CD4-positive, alpha-beta memory T cell (primary cell): ENCODE data around the gene TROAP. TPM values are rescaled to one million over a fixed set of nuclear protein-coding genes. Genes with fewer than 3 reads are reported as not detected.

Source experiments
- CTCF ChIA-PET: fragments of 350-600 bp; sonication (Branson Sonifier 250); formaldehyde crosslinking; loops from one replicate; lab custom pipeline; 2021; ENCODE audit warnings: inconsistent platforms; ENCODE audit not compliant: partially characterized antibody; lab: Charles Lee
- POLR2A ChIA-PET: fragments of 350-600 bp; sonication (Branson Sonifier 250); formaldehyde crosslinking; loops from one replicate; lab custom pipeline; 2021; ENCODE audit not compliant: partially characterized antibody; lab: Charles Lee
- DNase-seq, 5 donors: peaks; one replicate each; pipeline versions ENCODE4 v3.0.0 to v3.0.0-alpha.2; 2020 to 2022; ENCODE audit warnings: mixed read lengths in 1 of 5
- H3K27ac ChIP-seq: one replicate; pipeline ENCODE4 v1.7.0; 2013; ENCODE audit warnings: low read depth, low read length
- H3K27me3 ChIP-seq: 2 replicates; pipeline ENCODE4 v1.7.0; 2013; ENCODE audit warnings: mild to moderate bottlenecking, low read length, moderate library complexity; ENCODE audit not compliant: insufficient read depth
- H3K36me3 ChIP-seq: 2 replicates; pipeline ENCODE4 v1.7.0; 2013; ENCODE audit warnings: mild to moderate bottlenecking, low read length, moderate library complexity; ENCODE audit not compliant: insufficient read depth
- H3K4me1 ChIP-seq: 2 replicates; pipeline ENCODE4 v1.7.0; 2013; ENCODE audit warnings: mild to moderate bottlenecking, low read length, moderate library complexity; ENCODE audit not compliant: insufficient read depth
- H3K4me3 ChIP-seq, 2 donors: one replicate each; pipeline ENCODE4 v1.7.0; 2013; ENCODE audit warnings: low read length in 2 of 2, mild to moderate bottlenecking in 1 of 2
- H3K9me3 ChIP-seq, 2 donors: one replicate each; pipeline ENCODE4 v1.7.0; 2013; ENCODE audit warnings: low read length in 2 of 2, control low read depth in 1 of 2; ENCODE audit not compliant: control insufficient read depth in 1 of 2
- H3K27ac Mint-ChIP-seq, 7 donors: one replicate each; pipeline ENCODE4 v1.8.0; 2020 to 2021; ENCODE audit warnings: mixed read lengths in 7 of 7, mild to moderate bottlenecking in 6 of 7, inconsistent platforms in 3 of 7, moderate library complexity in 3 of 7
- H3K27me3 Mint-ChIP-seq, 2 donors: one replicate each; pipeline ENCODE4 v1.8.0; 2020 to 2021; ENCODE audit warnings: mixed read lengths in 2 of 2
- H3K36me3 Mint-ChIP-seq, 2 donors: one replicate each; pipeline ENCODE4 v1.8.0; 2020 to 2021; ENCODE audit warnings: mixed read lengths in 2 of 2, inconsistent platforms in 1 of 2, mild to moderate bottlenecking in 1 of 2
- H3K4me1 Mint-ChIP-seq, 4 donors: one replicate each; pipeline ENCODE4 v1.8.0; 2020 to 2021; ENCODE audit warnings: mixed read lengths in 4 of 4, mild to moderate bottlenecking in 1 of 4
- H3K4me3 Mint-ChIP-seq, 8 donors: one replicate each; pipeline ENCODE4 v1.8.0; 2020 to 2021; ENCODE audit warnings: mixed read lengths in 8 of 8, mild to moderate bottlenecking in 7 of 8, moderate library complexity in 6 of 8, inconsistent platforms in 3 of 8
- H3K9me3 Mint-ChIP-seq, 8 donors: one replicate each; pipeline ENCODE4 v1.8.0; 2020 to 2021; ENCODE audit warnings: mixed read lengths in 8 of 8, mild to moderate bottlenecking in 5 of 8, inconsistent platforms in 3 of 8, moderate library complexity in 1 of 8
- intact Hi-C: fragments of 100-400 bp; cut with micrococcal nuclease; formaldehyde crosslinking; loops from one replicate; pipeline ENCODE4 v1.15.1; 2023
- polyA plus RNA-seq, 2 donors: library from polyadenylated mRNA; unstranded; fragments of 300-500 nt; fragmentation: Illumina TruSeq; gene quantifications; one replicate each; pipeline ENCODE4 v1.2.3, GENCODE V29; 2021
- total RNA-seq, 2 experiments: library from RNA; stranded (reverse); gene quantifications; one replicate each; pipeline ENCODE4 v1.2.3, GENCODE V29; 2021

The TROAP gene
- total and polyA plus RNA-seq, 4 experiments from 2014 or later: 0.26 to 0.80 (median 0.63) TPM; not detected in 1

DNA sequence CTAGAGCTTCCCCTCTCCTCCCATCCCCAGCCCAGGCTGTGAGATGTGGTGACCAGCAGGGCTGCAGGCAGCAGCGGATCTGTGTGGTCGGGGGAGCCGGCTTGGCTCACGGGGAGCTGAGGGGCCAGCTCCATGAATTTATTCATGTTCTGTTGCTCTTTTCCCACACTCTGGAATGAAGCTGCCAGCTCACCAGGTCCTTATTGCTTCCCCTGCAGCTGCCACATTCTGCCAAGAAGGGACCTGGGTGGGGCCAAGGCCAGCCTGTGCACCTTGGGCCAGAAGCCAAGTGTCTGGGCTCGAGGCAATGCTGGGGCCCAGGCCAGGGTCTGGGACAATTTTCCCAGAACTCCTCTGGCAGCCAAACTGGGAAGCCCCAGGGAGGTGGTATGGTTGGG, 16.4 kb downstream of the TROAP start:
- peak overlapping the region in 2 of 7 donors; percentile 12 to 45 for H3K27ac Mint-ChIP-seq
- intact Hi-C loops: no loop called here
- H3K27ac ChIP-seq: no peak overlapping the region
- H3K27me3 ChIP-seq: peaks cover 51% of the 10 kb centered on the region
- peaks cover 42% of the 10 kb centered on the region for H3K4me1 ChIP-seq
- no peak for DNase-seq
- no peak overlapping the region for H3K4me3 ChIP-seq
- H3K4me3 Mint-ChIP-seq: no peak overlapping the region
- CTCF ChIA-PET: interaction anchor here (1.0 to 6.1 kb wide), 4 partner anchors 10 to 50 kb away, joined by 3 to 67 read pairs (median 34); partner anchors contain the start of genes DNAJC22, PRPH and TROAP
- H3K4me1 Mint-ChIP-seq: peaks cover 21 to 56% (median 34%) of the 10 kb centered on the region in 4 donors
- no peaks in the 10 kb centered on the region for H3K9me3 ChIP-seq
- H3K36me3 Mint-ChIP-seq: no peaks in the 10 kb centered on the region
- POLR2A ChIA-PET: interaction anchor here (0.7 kb wide), 1 partner anchor 27 kb away, joined by 3 read pairs; no protein-coding TSS in a partner anchor
- no peaks in the 10 kb centered on the region for H3K9me3 Mint-ChIP-seq
- no peaks in the 10 kb centered on the region for H3K36me3 ChIP-seq
- H3K27me3 Mint-ChIP-seq: peaks cover 30 to 59% of the 10 kb centered on the region in 2 donors

DNA sequence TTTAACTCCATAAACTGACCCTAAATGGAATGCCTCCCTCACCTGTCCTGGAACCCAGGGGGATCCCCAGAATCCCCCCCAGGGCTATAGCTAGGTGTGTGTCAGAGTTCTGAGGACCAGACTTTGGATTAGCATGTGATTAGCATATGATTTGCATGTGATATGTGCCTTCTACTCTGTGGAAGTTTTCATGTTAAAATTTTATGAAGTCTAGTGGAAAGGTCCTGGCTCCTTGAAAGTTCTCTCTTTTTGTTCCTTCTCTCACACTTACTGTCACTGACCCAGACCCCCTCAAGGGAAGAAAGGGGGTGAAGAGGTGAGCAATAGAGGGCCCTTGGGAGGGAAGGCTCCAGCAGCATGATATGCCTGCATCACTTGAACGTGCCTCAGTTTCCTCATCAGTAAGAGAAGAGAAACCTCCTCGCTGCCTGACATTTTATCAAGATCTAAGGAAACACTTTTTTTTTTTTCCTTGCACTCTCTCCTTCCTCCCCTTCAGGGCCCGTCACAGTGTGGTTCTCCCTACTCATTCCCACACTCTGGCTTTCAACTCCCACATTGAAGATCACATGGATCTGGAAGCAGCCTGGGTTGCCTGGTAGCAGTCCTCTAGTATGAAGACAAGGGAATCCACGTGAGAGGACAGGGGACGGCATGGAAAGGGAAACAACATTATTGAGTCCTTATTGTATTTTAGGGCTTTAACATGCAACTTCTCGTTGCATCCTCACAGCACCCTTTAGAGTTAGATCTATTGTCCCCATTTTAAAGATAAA, 17.2 kb downstream of the TROAP start:
- H3K9me3 ChIP-seq: no peaks in the 10 kb centered on the region
- H3K36me3 ChIP-seq: no peaks in the 10 kb centered on the region
- Mint-ChIP-seq H3K36me3 (no peaks in the 10 kb centered on the region), H3K9me3 (no peaks in the 10 kb centered on the region), H3K27ac (peak overlapping the region in 1 of 7 donors; percentile 45), H3K4me3 (peak overlapping the region in 2 of 8 donors; percentile 14 to 69), H3K4me1 (peaks cover 18 to 54% (median 35%) of the 10 kb centered on the region in 4 donors), H3K27me3 (peaks cover 22 to 53% of the 10 kb centered on the region in 2 donors)
- intact Hi-C loops: no loop called here
- no peak for DNase-seq
- ChIA-PET CTCF (interaction anchor here (1.0 to 6.1 kb wide), 6 partner anchors 8 to 51 kb away, joined by 3 to 67 read pairs (median 27); partner anchors contain the start of genes DNAJC22 and TROAP), POLR2A (no interaction called here)
- no peak overlapping the region for H3K4me3 ChIP-seq
- peaks cover 43% of the 10 kb centered on the region for H3K27me3 ChIP-seq
- no peak overlapping the region for H3K27ac ChIP-seq
- H3K4me1 ChIP-seq: peaks cover 42% of the 10 kb centered on the region

DNA sequence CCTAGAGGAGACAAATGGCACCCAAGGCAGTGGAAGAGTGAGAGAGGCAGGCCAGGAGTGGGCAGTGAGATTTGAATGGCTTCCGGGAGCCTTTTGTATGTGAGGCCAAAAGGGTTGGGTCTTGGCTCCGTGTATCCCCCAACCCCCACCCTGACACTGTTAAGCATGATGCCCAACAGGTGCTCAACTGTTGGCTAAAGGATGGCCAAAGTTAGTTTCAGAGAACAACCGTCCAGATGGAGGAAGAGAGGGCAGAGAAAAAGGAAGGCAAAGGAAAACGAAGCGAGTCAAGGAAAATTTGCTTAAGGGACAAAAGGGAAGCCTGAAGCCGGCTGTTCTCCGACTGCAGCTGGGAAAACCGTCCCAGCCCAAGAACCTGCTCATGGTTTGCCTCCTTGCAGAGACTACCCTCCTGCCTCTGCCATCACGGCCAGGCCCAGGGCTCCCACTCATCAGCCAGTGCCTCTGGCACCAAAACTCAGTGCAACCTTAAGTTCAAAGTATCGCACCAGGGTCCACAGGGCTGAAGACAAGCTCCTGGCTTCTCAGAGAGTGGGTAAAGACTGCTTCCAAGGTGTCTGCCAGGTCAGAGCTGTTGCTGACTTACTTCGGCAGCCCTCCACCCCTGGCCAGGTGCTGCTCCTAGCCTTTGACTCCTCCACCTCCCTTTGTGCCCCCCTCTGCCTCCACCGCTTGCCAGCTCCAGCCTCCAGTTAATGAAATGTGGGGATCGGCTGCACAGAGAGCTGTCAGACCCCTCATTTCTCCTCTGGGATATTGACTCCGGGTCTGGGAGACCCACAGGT, 18.1 kb downstream of the TROAP start:
- no peak overlapping the region for H3K4me3 ChIP-seq
- intact Hi-C loops: no loop called here
- DNase-seq: no peak
- H3K9me3 ChIP-seq: no peaks in the 10 kb centered on the region
- no peak overlapping the region for H3K27ac ChIP-seq
- peaks cover 50% of the 10 kb centered on the region for H3K4me1 ChIP-seq
- H3K27me3 ChIP-seq: peaks cover 43% of the 10 kb centered on the region
- peaks cover 17 to 59% (median 36%) of the 10 kb centered on the region in 4 donors for H3K4me1 Mint-ChIP-seq
- peak overlapping the region in 6 of 8 donors; percentile 21 to 69 (median 55) for H3K4me3 Mint-ChIP-seq
- no peaks in the 10 kb centered on the region for H3K9me3 Mint-ChIP-seq
- CTCF ChIA-PET: interaction anchor here (1.0 to 4.0 kb wide), 16 partner anchors 9 to 196 kb away, joined by 3 to 46 read pairs (median 9); partner anchors contain the start of genes PRPH and SPATS2
- POLR2A ChIA-PET: interaction anchor here (1.2 to 2.6 kb wide), 5 partner anchors 10 to 76 kb away, joined by 3 to 12 read pairs (median 9); partner anchors contain the start of genes PRPH, TROAP and TUBA1C
- H3K36me3 Mint-ChIP-seq: no peaks in the 10 kb centered on the region
- H3K36me3 ChIP-seq: no peaks in the 10 kb centered on the region
- peak overlapping the region in 1 of 7 donors; percentile 45 for H3K27ac Mint-ChIP-seq
- peaks cover 23 to 52% of the 10 kb centered on the region in 2 donors for H3K27me3 Mint-ChIP-seq

DNA sequence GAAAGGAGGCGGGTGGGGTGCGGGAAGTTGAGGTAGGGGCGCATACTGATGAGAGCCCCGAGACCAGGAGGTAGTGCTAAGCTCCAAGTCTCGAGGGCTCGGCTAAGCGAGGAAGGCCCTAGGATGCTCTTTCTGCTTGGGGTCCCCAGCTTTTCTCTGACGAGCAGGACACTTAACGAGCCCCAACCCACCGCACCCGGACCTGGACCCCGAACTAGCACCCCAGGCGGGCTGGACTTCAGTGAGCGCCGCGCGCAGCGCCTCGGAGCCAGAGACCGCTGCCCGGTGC, 18.7 kb downstream of the TROAP start:
- H3K27ac Mint-ChIP-seq: peak overlapping the region in 1 of 7 donors; percentile 43
- no peaks in the 10 kb centered on the region for H3K36me3 ChIP-seq
- H3K4me1 ChIP-seq: peaks cover 51% of the 10 kb centered on the region
- H3K27me3 Mint-ChIP-seq: peaks cover 23 to 56% of the 10 kb centered on the region in 2 donors
- peak overlapping the region; percentile 25 to 67 (median 40) for H3K4me3 Mint-ChIP-seq
- peaks cover 45% of the 10 kb centered on the region for H3K27me3 ChIP-seq
- POLR2A ChIA-PET: interaction anchor here (1.2 to 2.6 kb wide), 5 partner anchors 10 to 77 kb away, joined by 3 to 12 read pairs (median 9); partner anchors contain the start of genes PRPH, TROAP and TUBA1C
- no peak overlapping the region for H3K27ac ChIP-seq
- no peak for DNase-seq
- H3K36me3 Mint-ChIP-seq: no peaks in the 10 kb centered on the region
- CTCF ChIA-PET: interaction anchor here (0.8 to 4.0 kb wide), 24 partner anchors 9 to 196 kb away, joined by 3 to 46 read pairs (median 6); partner anchors contain the start of genes PRPH and SPATS2
- intact Hi-C loops: loop anchor here (1.0 kb wide), 1 partner anchor 53 kb away; no protein-coding TSS in a partner anchor
- H3K4me3 ChIP-seq: no peak overlapping the region
- no peaks in the 10 kb centered on the region for H3K9me3 Mint-ChIP-seq
- peaks cover 19 to 64% (median 40%) of the 10 kb centered on the region in 4 donors for H3K4me1 Mint-ChIP-seq
- H3K9me3 ChIP-seq: no peaks in the 10 kb centered on the region

DNA sequence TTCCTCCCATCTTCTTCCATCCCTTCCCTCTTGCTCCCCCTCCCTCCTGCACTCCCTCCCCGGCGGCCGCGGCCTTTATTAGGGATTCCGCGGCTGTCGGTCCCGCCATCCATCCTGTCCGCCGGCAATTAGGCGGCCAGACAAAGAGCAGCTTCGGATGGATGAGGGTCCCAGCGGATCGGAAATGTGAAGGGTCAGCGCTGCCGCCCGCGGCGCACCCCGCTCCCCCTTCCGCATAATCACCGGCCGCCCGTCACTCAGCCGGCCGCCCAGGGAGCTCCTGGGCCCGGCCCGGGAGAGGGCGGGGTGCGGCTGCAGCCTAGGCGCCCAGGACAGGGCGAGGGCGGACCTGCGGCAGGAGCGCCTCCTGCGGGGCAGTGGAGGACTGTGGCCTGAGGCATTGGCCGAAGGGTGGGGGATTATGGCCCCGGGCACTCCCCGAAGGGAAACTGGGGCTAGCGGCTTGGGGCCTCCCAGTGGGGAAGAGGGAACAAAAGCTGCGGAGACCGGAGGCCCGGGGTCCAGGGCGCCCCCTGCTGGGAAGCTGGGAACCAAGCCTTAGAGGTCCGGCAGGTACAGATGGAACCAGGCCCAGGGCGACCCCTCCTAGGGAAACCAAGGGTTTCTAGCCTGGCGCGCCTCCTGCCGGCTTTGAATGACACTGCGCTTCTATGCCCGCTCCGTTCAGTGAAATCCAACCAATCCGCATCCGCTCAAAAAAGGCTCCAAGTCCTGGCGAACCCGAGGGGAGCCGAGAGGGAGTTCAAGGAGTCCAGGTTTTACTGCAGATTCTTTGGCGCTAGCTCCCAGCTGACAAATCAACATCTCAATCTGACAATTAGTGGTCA, 19.2 kb downstream of the TROAP start:
- POLR2A ChIA-PET: interaction anchor here (0.7 to 2.6 kb wide), 6 partner anchors 11 to 78 kb away, joined by 3 to 12 read pairs (median 8); partner anchors contain the start of genes PRPH, TROAP and TUBA1C
- H3K36me3 ChIP-seq: no peaks in the 10 kb centered on the region
- Mint-ChIP-seq H3K27ac (peak overlapping the region in 4 of 7 donors; percentile 55 to 79 (median 65)), H3K4me1 (peaks cover 19 to 64% (median 40%) of the 10 kb centered on the region in 4 donors), H3K36me3 (no peaks in the 10 kb centered on the region), H3K4me3 (peak overlapping the region; percentile 49 to 89 (median 78)), H3K9me3 (no peaks in the 10 kb centered on the region), H3K27me3 (peaks cover 25 to 56% of the 10 kb centered on the region in 2 donors)
- H3K27me3 ChIP-seq: peaks cover 47% of the 10 kb centered on the region
- H3K4me1 ChIP-seq: peaks cover 52% of the 10 kb centered on the region
- CTCF ChIA-PET: interaction anchor here (0.8 to 4.0 kb wide), 32 partner anchors 9 to 413 kb away, joined by 3 to 46 read pairs (median 6); partner anchors contain the start of genes PRPH, SPATS2 and TROAP
- no peak overlapping the region for H3K27ac ChIP-seq
- peak overlapping the region; percentile 30 to 53 for H3K4me3 ChIP-seq
- DNase-seq: peak; percentile 60 to 75 (median 64)
- intact Hi-C loops: loop anchor here (1.0 kb wide), 1 partner anchor 54 kb away; no protein-coding TSS in a partner anchor
- H3K9me3 ChIP-seq: no peaks in the 10 kb centered on the region
